ENCODE measurements around the gene SYNJ1.

DNA sequence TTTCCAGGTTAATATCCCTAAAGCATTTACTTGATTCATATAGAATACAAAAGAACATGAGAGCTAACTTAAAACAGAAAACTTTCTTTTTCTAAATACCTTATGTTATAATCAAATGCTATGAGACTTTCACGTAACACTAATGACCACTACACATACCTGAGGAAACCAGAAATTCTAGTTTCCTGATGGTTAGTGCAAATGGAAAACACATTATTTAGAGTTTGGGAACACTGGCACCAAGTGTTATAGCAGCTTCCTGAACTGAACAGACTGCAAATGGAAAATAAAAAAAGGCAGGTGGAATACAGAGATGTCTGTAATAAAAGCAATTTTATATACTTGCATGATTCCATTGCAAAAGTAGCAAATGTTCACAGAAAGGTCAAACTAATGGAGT, 28.3 kb upstream of the SYNJ1 start:
- TF ChIP-seq, protein P1, sequence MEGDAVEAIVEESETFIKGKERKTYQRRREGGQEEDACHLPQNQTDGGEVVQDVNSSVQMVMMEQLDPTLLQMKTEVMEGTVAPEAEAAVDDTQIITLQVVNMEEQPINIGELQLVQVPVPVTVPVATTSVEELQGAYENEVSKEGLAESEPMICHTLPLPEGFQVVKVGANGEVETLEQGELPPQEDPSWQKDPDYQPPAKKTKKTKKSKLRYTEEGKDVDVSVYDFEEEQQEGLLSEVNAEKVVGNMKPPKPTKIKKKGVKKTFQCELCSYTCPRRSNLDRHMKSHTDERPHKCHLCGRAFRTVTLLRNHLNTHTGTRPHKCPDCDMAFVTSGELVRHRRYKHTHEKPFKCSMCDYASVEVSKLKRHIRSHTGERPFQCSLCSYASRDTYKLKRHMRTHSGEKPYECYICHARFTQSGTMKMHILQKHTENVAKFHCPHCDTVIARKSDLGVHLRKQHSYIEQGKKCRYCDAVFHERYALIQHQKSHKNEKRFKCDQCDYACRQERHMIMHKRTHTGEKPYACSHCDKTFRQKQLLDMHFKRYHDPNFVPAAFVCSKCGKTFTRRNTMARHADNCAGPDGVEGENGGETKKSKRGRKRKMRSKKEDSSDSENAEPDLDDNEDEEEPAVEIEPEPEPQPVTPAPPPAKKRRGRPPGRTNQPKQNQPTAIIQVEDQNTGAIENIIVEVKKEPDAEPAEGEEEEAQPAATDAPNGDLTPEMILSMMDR (IDR thresholded peaks at IDR 0.05) = no peak
- TF ChIP-seq POLR2A (IDR thresholded peaks at IDR 0.05) = no peak
